HFFc6 (cell line): ENCODE results near the gene SIK2. TPM values are rescaled to one million over a fixed set of nuclear protein-coding genes. Genes with fewer than 3 reads are reported as not detected.

ENCODE experiments used
- total RNA-seq, 6 experiments: library from RNA; stranded (reverse); fragmentation: NEBNext Ultra II Directional; extraction: Animal tissue kit (Norgen Biotek cat#: 25700); gene quantifications; 2 replicates in 1 of 6; 3 replicates in 5 of 6; pipeline ENCODE4 v1.2.3, GENCODE V29; 2021

Gene SIK2
- total RNA-seq, 6 experiments from 2014 or later, result 15.4 to 25.5 (median 18.0) TPM

Other genes with a start within 250 kb of the SIK2 start
- gene POU2AF1, start 223.2 kb upstream of the SIK2 start, total RNA-seq, result not detected
- not detected for gene BTG4, start 90.1 kb upstream of the SIK2 start, total RNA-seq
- gene HOATZ, start 87.7 kb upstream of the SIK2 start, total RNA-seq, result not detected
- 100 to 1,000 TPM in 5 of 6 experiments, 10 to 100 TPM in 1; 79.1 to 148 (median 132) TPM for gene LAYN, start 61.7 kb upstream of the SIK2 start, total RNA-seq
- gene PPP2R1B, start 163.9 kb downstream of the SIK2 start, total RNA-seq, result 10 to 100 TPM; 41.6 to 50.9 (median 44.3) TPM